Epithelial cell of proximal tubule (primary cell): ENCODE data around the gene IRS1. TPM values are rescaled to one million over a fixed set of nuclear protein-coding genes. Genes with fewer than 3 reads are reported as not detected.
A peak's percentile ranks its signal among the peaks of the same experiment; 100 is the strongest.

ENCODE experiments used
- DNase-seq: peaks from one replicate; pipeline ENCODE4 v3.0.0-alpha.2; 2011; ENCODE audit warnings: low read depth
- H3K4me3 ChIP-seq: 2 replicates; pipeline ENCODE4 v1.5.1; 2011; ENCODE audit warnings: low read depth, mild to moderate bottlenecking, low read length
- total RNA-seq: library from RNA; depleted of rRNA; stranded (reverse); fragments of >200 nt; gene quantifications from 2 replicates; pipeline ENCODE4 v1.2.3, GENCODE V29; 2015
- TF ChIP-seq, protein P1 (sequence below): conservative IDR thresholded peaks from 2 replicates; pipeline ENCODE4 v1.5.1; 2012; ENCODE audit warnings: low read depth, mild to moderate bottlenecking, low read length

IRS1 gene
- total RNA-seq, 1 donor from 2014 or later = 13.0 TPM

GRCh38 chr2:226767056-226767813, 32.4 kb downstream of the IRS1 start:
- H3K4me3 ChIP-seq = no peak overlapping the region
- TF ChIP-seq, protein P1, sequence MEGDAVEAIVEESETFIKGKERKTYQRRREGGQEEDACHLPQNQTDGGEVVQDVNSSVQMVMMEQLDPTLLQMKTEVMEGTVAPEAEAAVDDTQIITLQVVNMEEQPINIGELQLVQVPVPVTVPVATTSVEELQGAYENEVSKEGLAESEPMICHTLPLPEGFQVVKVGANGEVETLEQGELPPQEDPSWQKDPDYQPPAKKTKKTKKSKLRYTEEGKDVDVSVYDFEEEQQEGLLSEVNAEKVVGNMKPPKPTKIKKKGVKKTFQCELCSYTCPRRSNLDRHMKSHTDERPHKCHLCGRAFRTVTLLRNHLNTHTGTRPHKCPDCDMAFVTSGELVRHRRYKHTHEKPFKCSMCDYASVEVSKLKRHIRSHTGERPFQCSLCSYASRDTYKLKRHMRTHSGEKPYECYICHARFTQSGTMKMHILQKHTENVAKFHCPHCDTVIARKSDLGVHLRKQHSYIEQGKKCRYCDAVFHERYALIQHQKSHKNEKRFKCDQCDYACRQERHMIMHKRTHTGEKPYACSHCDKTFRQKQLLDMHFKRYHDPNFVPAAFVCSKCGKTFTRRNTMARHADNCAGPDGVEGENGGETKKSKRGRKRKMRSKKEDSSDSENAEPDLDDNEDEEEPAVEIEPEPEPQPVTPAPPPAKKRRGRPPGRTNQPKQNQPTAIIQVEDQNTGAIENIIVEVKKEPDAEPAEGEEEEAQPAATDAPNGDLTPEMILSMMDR = no peak
- DNase-seq = no peak

DNA sequence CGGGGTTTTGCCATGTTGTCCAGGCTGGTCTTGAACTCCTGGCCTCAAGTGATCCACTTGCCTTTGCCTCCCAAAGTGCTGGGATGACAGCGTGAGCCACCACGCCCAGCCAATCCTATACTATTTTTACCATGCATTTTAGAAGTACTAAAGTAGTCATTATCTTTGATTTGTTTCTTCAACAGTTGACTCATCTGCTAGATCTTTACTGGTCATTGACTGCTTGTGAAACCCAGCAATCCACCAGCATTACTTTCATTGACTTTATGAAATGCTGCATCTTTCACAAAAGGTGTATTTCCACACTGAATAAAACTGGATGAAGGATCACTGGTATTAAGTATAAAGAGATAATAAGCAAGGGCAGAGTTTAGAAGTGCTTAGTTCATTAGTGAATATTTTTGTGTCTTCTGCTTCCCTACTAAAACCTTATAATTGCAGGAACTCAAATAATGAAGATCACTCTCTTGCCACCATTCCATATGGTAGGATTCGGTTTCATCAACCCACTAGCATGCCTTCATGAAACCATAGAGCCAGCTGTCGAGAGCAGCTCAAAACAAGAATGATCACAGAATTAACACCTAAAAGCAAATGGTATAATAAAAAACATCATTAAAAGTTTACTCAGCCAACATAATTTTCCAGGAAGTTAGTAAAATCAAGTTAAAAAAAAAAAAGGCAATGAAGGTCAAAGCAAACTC, 33.1 kb downstream of the IRS1 start:
- DNase-seq = no peak
- TF ChIP-seq, protein P1 = no peak
- H3K4me3 ChIP-seq = no peak overlapping the region

- no peak for DNase-seq
- no peak overlapping the region for H3K4me3 ChIP-seq
- TF ChIP-seq, protein P1 = no peak
Observed at GRCh38 chr2:226763320-226763719, 36.3 kb downstream of the IRS1 start.

- H3K4me3 ChIP-seq = no peak overlapping the region
- DNase-seq = no peak
- TF ChIP-seq, protein P1 = peak; percentile 18
Observed at GRCh38 chr2:226761195-226761583, 38.4 kb downstream of the IRS1 start.

DNA sequence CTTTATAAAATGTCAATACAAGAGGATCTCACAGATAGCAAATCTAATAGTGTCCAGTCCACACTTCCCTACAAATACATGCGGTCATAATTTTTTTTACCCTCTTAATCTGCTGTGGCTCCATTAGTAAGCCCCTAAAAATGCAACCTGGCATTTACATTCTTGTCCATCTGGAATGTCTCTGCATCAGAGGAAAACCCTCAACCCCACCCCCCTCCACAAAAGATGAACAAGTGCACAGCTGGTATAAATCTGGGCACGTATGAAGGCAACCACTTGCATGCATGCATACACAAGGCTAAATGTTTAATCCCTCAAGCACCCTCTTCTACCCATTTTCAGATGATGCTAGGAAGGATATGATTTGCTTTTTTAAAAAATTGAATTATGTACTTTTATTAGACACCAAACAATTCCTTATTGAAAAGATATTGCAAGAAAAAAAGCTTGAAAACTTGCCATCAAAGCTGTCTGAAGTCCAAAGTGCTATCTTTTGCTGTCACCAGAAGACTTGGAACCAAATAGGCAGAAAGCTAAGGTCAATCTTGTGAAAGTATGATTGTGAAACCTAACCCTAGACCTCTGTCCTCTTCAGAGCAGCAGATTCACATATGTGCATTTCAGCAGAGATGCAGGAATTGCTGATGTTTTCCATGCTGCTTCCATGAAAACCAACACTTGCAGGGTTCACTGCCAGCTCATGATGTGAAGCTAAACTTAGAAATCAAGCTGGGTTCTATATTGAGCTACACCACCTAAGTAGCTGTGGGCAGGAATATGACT, 39.0 kb downstream of the IRS1 start:
- TF ChIP-seq, protein P1 = no peak
- DNase-seq = no peak
- H3K4me3 ChIP-seq = no peak overlapping the region

GRCh38 chr2:226759768-226760167, 39.9 kb downstream of the IRS1 start:
- no peak overlapping the region for H3K4me3 ChIP-seq
- TF ChIP-seq, protein P1 = no peak
- no peak for DNase-seq
